GM12872 (cell line): ENCODE data around the gene LBHD1.

ENCODE experiments used
- CTCF ChIP-seq: IDR thresholded peaks from 3 replicates; pipeline ENCODE4 v1.5.1; 2011; ENCODE audit warnings: low read depth, mild to moderate bottlenecking, low read length, moderate library complexity; ENCODE audit not compliant: insufficient read depth

The LBHD1 gene

GRCh38 chr11:62705880-62706849, 34.1 kb upstream of the LBHD1 start:
- TF ChIP-seq CTCF: no peak

- no peak for TF ChIP-seq CTCF
Measured at GRCh38 chr11:62705413-62705812, 33.3 kb upstream of the LBHD1 start.

- TF ChIP-seq CTCF: no peak
Measured at GRCh38 chr11:62702246-62702645, 30.2 kb upstream of the LBHD1 start.

GRCh38 chr11:62694455-62695167, 22.5 kb upstream of the LBHD1 start:
- TF ChIP-seq CTCF: peak; percentile 88

- no peak for TF ChIP-seq CTCF
Measured at GRCh38 chr11:62689421-62690183, 17.5 kb upstream of the LBHD1 start, which contains the start of gene LRRN4CL. TSS of gene LRRN4CL (minus strand) at chr11:62689530. CDS start at chr11:62688508, 1,022 bp downstream.

- TF ChIP-seq CTCF: no peak
Measured at GRCh38 chr11:62688491-62688890, 16.4 kb upstream of the LBHD1 start.
